HG03103 (cell line): ENCODE data around the gene DAB2IP.
"Not testable (repeated sequence)": the region's sequence is repeated elsewhere in the genome, so short reads cannot be mapped to it uniquely, and the experiment has no call there.

Experiments used
- ATAC-seq: cut with Tn5 transposase; IDR thresholded peaks from one replicate; pipeline ENCODE4 v1.9.1; 2021; ENCODE audit warnings: low read depth; ENCODE audit not compliant: unreplicated experiment

The DAB2IP gene

GRCh38 chr9:121782514-121783110, 131.2 kb downstream of the DAB2IP start:
- no peak for ATAC-seq

GRCh38 chr9:121783111-121783510, 131.7 kb downstream of the DAB2IP start:
- no peak for ATAC-seq

GRCh38 chr9:121783521-121784507, 132.4 kb downstream of the DAB2IP start:
- ATAC-seq, result no peak

- no peak for ATAC-seq
Measured at GRCh38 chr9:121784731-121785411, 133.4 kb downstream of the DAB2IP start.

GRCh38 chr9:121785673-121786542, 134.5 kb downstream of the DAB2IP start:
- ATAC-seq, result no peak

GRCh38 chr9:121786543-121786948, 135.1 kb downstream of the DAB2IP start:
- ATAC-seq, result no peak

GRCh38 chr9:121786998-121787422, 135.6 kb downstream of the DAB2IP start:
- ATAC-seq, result no peak

- no peak for ATAC-seq
Measured at GRCh38 chr9:121788686-121789366, 137.4 kb downstream of the DAB2IP start.

GRCh38 chr9:121790841-121791240, 139.4 kb downstream of the DAB2IP start:
- no peak for ATAC-seq

GRCh38 chr9:121792476-121792875, 141.0 kb downstream of the DAB2IP start:
- ATAC-seq, result not testable (repeated sequence)

- not testable (repeated sequence) for ATAC-seq
Measured at GRCh38 chr9:121794334-121794733, 142.9 kb downstream of the DAB2IP start.

- ATAC-seq, result no peak
Measured at GRCh38 chr9:121797081-121797480, 145.6 kb downstream of the DAB2IP start.

- no peak for ATAC-seq
Measured at GRCh38 chr9:121798941-121799340, 147.5 kb downstream of the DAB2IP start.

GRCh38 chr9:121800376-121800775, 148.9 kb downstream of the DAB2IP start:
- ATAC-seq, result no peak

- ATAC-seq, result no peak
Measured at GRCh38 chr9:121801579-121801978, 150.1 kb downstream of the DAB2IP start.

GRCh38 chr9:121802753-121803152, 151.3 kb downstream of the DAB2IP start:
- no peak for ATAC-seq

GRCh38 chr9:121807069-121807822, 155.8 kb downstream of the DAB2IP start:
- no peak for ATAC-seq

GRCh38 chr9:121807823-121808278, 156.4 kb downstream of the DAB2IP start:
- ATAC-seq, result no peak

- no peak for ATAC-seq
Measured at GRCh38 chr9:121808781-121809180, 157.3 kb downstream of the DAB2IP start.
